Measurements from ENCODE around the gene NETO2. TPM values are rescaled to one million over a fixed set of nuclear protein-coding genes. Genes with fewer than 3 reads are reported as not detected.
"Not testable (repeated sequence)": the region's sequence is repeated elsewhere in the genome, so short reads cannot be mapped to it uniquely, and the experiment has no call there.

The NETO2 gene
- total and polyA plus RNA-seq, 10 donors = 6.6 to 59.8 (median 22.2) TPM

GRCh38 chr16:47057630-47057993, 86.1 kb downstream of the NETO2 start:
- TF ChIP-seq POLR2AphosphoS5 (IDR thresholded peaks at IDR 0.05) (no peak), CTCF (IDR thresholded peaks at IDR 0.05 in 8 of 11, conservative IDR thresholded peaks at IDR 0.05 in 3 of 11) (no peak), POLR2A (IDR thresholded peaks at IDR 0.05) (no peak)
- Histone ChIP-seq H3K4me3 (no peak overlapping the region), H3K9me3 (peaks cover 0 to 2% (median 0%) of the 10 kb centered on the region in 8 donors), H3K27ac (no peak overlapping the region), H3K4me1 (peaks cover 0 to 6% (median 0%) of the 10 kb centered on the region in 6 donors), H3K27me3 (replicated peaks in 1 of 7) (no peaks in the 10 kb centered on the region), H3K36me3 (no peaks in the 10 kb centered on the region)
- DNase-seq = no peak
- 62 to 81% (median 75%) methylated on average over 5 of the region's 5 CpGs for whole genome bisulfite sequencing, 5 donors
- intact Hi-C loops (cut with DNase I; ENCODE audit: low total_unique reads) = loop anchor here (10.0 kb wide), 1 partner anchor 67 kb away; no protein-coding TSS in a partner anchor

GRCh38 chr16:47056688-47057629, 86.8 kb downstream of the NETO2 start:
- intact Hi-C loops (cut with DNase I; ENCODE audit: low total_unique reads) = loop anchor here (10.0 kb wide), 1 partner anchor 68 kb away; no protein-coding TSS in a partner anchor
- WGBS, 5 donors = 78 to 89% (median 85%) methylated on average over 4 of the region's 4 CpGs
- no peak for TF ChIP-seq POLR2A (IDR thresholded peaks at IDR 0.05)
- peaks cover 0 to 6% (median 0%) of the 10 kb centered on the region in 6 donors for H3K4me1 ChIP-seq
- H3K4me3 ChIP-seq = no peak overlapping the region
- H3K27me3 ChIP-seq (replicated peaks in 1 of 7) = no peaks in the 10 kb centered on the region
- no peaks in the 10 kb centered on the region for H3K9me3 ChIP-seq
- no peak overlapping the region for H3K27ac ChIP-seq
- H3K36me3 ChIP-seq = no peaks in the 10 kb centered on the region
- DNase-seq = peak; percentile 36

GRCh38 chr16:47056061-47056460, 87.7 kb downstream of the NETO2 start:
- H3K27me3 ChIP-seq (replicated peaks in 1 of 7); H3K9me3 ChIP-seq; H3K4me3 ChIP-seq; H3K27ac ChIP-seq; H3K4me1 ChIP-seq; H3K36me3 ChIP-seq: not testable (repeated sequence)
- WGBS, 5 donors = 91 to 95% (median 94%) methylated on average over 14 of the region's 14 CpGs
- DNase-seq = peak; percentile 19
- intact Hi-C loops (cut with DNase I; ENCODE audit: low total_unique reads) = loop anchor here (10.0 kb wide), 1 partner anchor 69 kb away; no protein-coding TSS in a partner anchor

- no peaks in the 10 kb centered on the region for H3K27me3 ChIP-seq (replicated peaks in 1 of 7)
- intact Hi-C loops (cut with DNase I; ENCODE audit: low total_unique reads) = loop anchor here (10.0 kb wide), 1 partner anchor 69 kb away; no protein-coding TSS in a partner anchor
- peaks cover 0 to 6% (median 0%) of the 10 kb centered on the region in 6 donors for H3K4me1 ChIP-seq
- 81 to 92% (median 89%) methylated on average over 11 to 26 of the region's 26 CpGs for WGBS, 5 donors
- H3K4me3 ChIP-seq = no peak overlapping the region
- H3K36me3 ChIP-seq = no peaks in the 10 kb centered on the region
- peak; percentile 58 for DNase-seq
- no peak overlapping the region for H3K27ac ChIP-seq
- TF ChIP-seq POLR2AphosphoS5 (IDR thresholded peaks at IDR 0.05) = no peak
- no peak for TF ChIP-seq POLR2A (IDR thresholded peaks at IDR 0.05)
- TF ChIP-seq CTCF (IDR thresholded peaks at IDR 0.05 in 8 of 11, conservative IDR thresholded peaks at IDR 0.05 in 3 of 11) = no peak
- H3K9me3 ChIP-seq = no peaks in the 10 kb centered on the region
Observed at GRCh38 chr16:47055136-47055885, 88.4 kb downstream of the NETO2 start.
